ENCODE results near the gene C2orf76.

C2orf76 gene

DNA sequence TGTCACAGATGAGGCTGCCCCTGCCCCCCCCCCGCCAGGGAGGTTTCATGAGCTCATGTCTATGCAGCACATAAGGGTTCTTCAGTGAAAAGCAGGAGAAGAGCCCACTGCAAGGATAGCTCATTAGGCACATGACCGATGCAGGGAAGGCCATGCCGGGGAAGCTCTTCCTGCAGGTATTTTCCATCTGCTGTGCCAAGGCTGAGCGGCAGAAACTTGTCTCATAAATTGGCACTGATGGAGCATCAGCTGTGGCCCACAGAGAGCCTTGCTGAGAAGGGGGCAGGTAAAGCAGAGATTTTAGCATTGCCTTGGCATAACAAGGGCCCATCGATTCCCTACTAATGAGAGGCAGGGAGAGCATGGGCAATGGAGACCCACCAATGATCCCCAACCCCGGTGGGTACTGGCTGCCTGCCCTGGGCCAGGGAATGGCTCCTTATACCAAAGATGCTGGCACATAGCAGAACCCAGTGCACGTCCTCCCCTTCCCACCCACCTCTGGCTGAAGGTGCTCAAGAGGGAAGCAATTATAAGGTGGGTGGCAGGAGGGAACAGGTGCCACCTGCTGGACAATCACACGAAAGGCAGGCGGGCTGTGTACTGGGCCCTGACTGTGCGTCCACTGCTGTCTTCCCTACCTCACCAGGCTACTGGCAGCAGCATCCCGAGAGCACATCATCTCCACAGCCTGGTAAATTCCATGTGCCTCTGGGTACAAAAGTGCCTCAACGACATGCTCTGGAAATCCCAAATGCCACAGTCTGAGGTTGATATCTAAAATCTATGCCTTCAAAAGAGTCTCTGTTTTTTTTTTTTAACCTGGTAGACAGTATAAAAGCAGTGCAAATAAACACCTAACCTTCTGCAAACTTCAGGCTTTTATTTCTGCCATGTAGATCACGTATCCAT lies 101.6 kb downstream of the C2orf76 start:
- DNase-seq (ENCODE audit: low read depth in 2 of 2): peak; percentile 16 to 24

DNA sequence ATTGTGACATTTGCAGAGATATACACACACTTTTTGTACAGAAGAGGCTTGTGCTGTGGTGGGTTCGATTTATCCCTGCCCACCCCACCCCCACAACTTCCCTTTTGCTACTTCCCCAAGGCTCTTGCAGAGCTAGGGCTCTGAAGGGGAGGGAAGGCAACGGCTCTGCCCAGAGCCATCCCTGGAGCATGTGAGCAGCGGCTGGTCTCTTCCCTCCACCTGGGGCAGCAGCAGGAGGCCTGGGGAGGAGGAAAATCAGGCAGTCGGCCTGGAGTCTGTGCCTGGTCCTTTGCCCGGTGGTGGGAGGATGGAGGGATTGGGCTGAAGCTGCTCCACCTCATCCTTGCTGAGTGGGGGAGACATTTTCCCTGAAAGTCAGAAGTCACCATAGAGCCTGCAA lies 103.0 kb downstream of the C2orf76 start:
- DNase-seq (ENCODE audit: low read depth in 2 of 2): no peak

- DNase-seq (ENCODE audit: low read depth in 2 of 2): no peak
These were observed 103.6 kb downstream of the C2orf76 start for GRCh38 chr2:119263025-119263424.

DNA sequence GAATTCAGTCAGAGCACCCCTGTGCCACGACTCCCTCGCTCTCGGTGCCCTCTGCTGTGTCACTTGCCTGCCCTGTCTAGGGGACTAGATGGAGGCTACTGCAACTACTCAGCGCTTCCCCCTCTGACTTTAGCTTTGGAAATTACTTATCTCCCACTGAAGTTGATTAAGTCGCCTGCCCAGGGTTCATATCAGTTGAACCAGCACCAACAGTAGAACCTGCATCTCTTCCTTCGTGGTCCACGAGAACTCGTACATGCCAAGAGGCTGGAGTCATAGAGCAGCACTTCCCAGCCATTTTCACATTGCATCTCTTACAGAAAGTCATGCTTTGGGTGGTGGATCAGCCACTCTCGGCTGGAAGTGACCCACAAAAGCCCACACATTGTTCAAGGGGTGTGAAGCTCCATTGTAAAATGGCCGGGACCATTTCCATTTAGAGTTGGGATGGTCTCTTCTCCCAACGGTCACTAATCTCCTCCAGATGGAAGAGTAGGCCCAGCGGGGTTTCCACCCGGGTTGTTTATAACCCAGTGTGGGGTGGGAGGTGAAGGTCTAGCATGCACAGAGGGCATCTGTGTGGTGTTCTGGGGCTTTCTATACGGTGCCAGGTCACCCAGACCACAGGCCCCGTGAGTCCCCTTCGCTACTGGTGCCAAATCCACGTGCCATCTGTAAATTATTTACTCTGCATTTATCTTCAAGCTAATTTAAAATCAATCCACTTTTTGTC lies 105.0 kb downstream of the C2orf76 start:
- DNase-seq (ENCODE audit: low read depth in 2 of 2): no peak

DNA sequence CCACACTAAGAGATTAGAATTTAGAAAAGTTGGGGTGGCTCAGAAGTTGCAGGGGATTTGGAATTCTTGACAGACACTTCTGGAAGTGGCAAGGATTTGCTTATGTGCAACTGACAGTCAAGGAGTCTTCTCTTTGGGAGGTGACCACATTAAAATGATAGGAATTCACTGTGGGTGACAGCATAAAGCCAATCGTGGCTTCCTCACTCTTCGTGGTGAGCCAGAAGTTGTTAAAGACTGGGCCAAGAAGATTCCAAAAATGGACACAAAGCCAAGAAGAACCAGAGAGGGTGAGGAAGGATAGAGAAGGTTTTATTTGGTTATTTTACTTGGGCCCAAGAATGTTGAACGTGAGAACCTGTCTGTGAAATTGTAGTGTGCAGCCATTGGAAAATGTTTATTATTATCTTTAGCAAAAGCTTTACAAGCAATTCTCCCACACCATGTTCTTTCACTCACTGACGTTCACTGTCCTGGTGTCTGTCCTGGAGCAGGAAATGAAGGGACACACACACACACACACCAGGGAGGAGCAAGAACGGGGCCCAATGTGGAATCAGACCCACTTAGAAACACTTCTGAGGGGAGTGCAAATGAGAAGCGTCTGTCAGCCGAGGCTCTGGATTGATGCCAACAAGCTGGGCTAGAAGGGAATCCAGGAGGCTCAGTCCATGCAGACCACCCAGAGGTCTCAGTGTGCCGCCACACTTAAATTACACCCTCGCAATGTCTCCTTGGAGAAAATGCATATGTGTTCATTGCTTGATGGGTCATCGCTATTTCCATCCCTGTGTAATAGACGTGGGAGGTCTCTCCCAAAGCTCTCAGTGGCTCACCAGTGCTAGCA lies 105.8 kb downstream of the C2orf76 start:
- no peak for DNase-seq (ENCODE audit: low read depth in 2 of 2)

DNA sequence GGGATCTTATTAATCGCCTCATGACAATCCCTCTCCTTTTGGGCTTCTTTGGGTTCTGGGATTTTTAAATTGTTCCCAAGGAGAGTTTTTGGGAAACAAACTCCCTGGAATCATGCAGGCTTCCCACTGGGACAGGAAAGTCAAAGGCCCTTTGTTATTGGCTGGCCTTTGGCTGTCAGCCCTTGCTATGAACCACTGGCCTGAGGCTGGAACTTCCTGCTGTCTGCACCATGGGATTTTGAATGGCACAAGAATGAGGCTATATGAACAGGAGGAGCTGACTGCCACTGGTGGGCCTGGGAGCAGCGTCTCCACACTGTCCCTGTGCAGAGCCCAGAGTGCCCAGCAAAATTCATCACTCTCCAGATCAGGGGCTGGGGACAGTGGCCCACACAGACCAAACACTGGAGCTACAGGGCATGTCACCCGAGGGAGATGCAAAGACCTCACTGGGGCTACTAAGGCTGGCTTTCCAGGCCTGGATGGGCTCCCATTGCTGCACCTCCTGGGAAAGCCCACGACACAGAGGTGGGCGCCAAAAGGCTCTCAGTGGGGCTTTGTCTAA lies 107.3 kb downstream of the C2orf76 start:
- no peak for DNase-seq (ENCODE audit: low read depth in 2 of 2)

DNA sequence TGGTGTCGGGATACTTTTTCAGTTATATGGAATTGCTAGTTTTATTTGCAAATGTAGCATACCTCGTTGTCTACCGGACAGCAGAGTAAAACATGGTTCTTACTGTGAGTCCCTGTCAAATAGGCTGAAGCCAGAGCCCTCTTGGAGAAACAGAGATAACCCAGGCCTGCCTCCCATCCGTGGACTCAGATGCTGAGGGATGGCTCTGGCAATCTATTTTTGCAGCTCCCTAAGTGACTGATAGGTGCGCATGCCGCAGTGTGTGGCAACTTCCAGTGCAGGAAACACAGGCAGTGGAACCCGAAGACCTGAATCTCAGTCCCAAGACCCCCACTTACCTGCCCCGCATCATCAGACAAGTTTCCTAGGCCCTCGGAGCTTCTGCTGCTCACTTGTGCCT lies 109.4 kb downstream of the C2orf76 start:
- no peak for DNase-seq (ENCODE audit: low read depth in 2 of 2)

- DNase-seq (ENCODE audit: low read depth in 2 of 2): no peak
These were observed 110.1 kb downstream of the C2orf76 start for GRCh38 chr2:119256582-119256921.

DNA sequence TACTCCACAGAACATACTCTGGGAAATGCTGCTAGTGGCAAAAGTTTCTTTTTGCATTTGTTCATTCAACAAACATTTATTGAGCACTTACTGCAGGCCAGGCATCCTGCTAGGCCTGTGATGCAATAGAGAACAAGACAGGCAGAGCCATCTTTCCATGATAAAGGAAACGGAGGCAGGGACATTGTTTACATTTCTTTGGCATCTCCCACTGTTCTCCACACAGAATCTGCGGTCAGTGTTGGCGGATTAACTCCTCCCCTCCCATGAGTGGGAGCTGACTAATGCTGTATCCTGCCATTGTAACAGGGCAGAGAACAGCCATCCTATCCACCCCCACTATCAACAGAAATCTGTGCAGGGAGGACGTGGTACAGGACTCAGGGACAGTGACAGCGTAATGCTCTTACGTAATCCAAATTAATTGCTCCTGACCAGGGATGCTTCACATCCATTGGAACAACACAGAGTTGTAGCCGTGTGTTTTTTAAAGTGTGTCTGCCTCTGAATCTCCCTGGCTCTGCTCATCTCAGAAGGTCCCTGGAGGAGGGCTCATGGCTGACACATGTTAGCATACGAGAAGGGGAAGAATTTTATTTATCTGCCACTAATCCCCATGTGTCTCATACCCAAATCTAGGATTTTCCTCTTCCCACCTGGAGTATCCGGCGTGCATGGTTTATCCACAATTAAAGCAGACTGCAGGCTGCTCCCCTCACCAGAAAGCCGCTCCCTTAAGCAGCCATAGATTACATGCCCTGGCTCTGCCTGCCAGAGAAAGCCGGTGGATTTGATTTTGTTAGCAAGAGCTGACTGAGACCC lies 110.7 kb downstream of the C2orf76 start:
- no peak for DNase-seq (ENCODE audit: low read depth in 2 of 2)

GRCh38 chr2:119254601-119255080 lies 112.0 kb downstream of the C2orf76 start:
- no peak for DNase-seq (ENCODE audit: low read depth in 2 of 2)

- DNase-seq (ENCODE audit: low read depth in 2 of 2): no peak
These were observed 112.7 kb downstream of the C2orf76 start for GRCh38 chr2:119253760-119254600.

- no peak for DNase-seq (ENCODE audit: low read depth in 2 of 2)
These were observed 113.4 kb downstream of the C2orf76 start for GRCh38 chr2:119253114-119253702.
